HepG2 (cell line): ENCODE data around the gene MMUT.
"Not testable (repeated sequence)": the region's sequence is repeated elsewhere in the genome, so short reads cannot be mapped to it uniquely, and the experiment has no call there.

Source experiments
- CTCF ChIP-seq: sonication (generic); formaldehyde crosslinking; IDR thresholded peaks from 2 replicates; pipeline ENCODE4 v1.5.0; 2020; ENCODE audit warnings: mild to moderate bottlenecking, missing genetic modification reagents, moderate library complexity
- REST ChIP-seq, 2 experiments: IDR thresholded peaks; 2 replicates each; pipeline ENCODE4 v1.6.1; 2011 to 2012; ENCODE audit warnings: low read length in 2 of 2, borderline replicate concordance in 1 of 2, low read depth in 1 of 2, mild to moderate bottlenecking in 1 of 2, moderate library complexity in 1 of 2

GRCh38 chr6:49476564-49476963 lies 13.5 kb upstream of the MMUT start:
- TF ChIP-seq CTCF; REST (IDR thresholded peaks at IDR 0.05; ENCODE audit: borderline replicate concordance in 1 of 2, low read depth in 1 of 2, low read length in 2 of 2): not testable (repeated sequence)
